Liver (tissue), 3 donors: ENCODE measurements around the gene PABPC1L.

ENCODE experiments used
- ATF3 ChIP-seq: IDR thresholded peaks from 2 replicates; pipeline ENCODE4 v1.6.1; 2016; ENCODE audit warnings: antibody characterized with exemption
- CTCF ChIP-seq: fragments of 150-350 bp; IDR thresholded peaks from 2 replicates; pipeline ENCODE4 v1.5.1; 2017; ENCODE audit warnings: improper control_type of control experiment, low read depth, low read length; ENCODE audit not compliant: missing input control
- EGR1 ChIP-seq, 2 donors: IDR thresholded peaks; 2 replicates each; pipeline ENCODE4 v1.6.1; 2016 to 2018; ENCODE audit warnings: antibody characterized with exemption in 2 of 2, low read depth in 2 of 2
- FOXA1 ChIP-seq: IDR thresholded peaks from 2 replicates; pipeline ENCODE4 v1.6.1; 2016; ENCODE audit warnings: antibody characterized with exemption
- HNF4G ChIP-seq: IDR thresholded peaks from 2 replicates; pipeline ENCODE4 v1.6.1; 2016; ENCODE audit warnings: antibody characterized with exemption
- MAX ChIP-seq: IDR thresholded peaks from 2 replicates; pipeline ENCODE4 v1.6.1; 2016; ENCODE audit warnings: antibody characterized with exemption
- RAD21 ChIP-seq, 2 donors: IDR thresholded peaks; 2 replicates each; pipeline ENCODE4 v1.6.1; 2016; ENCODE audit warnings: antibody characterized with exemption in 2 of 2, mild to moderate bottlenecking in 2 of 2
- REST ChIP-seq: IDR thresholded peaks from 2 replicates; pipeline ENCODE4 v1.6.1; 2016; ENCODE audit warnings: antibody characterized with exemption, mild to moderate bottlenecking
- SP1 ChIP-seq: IDR thresholded peaks from 2 replicates; pipeline ENCODE4 v1.6.1; 2018; ENCODE audit warnings: antibody characterized with exemption, mild to moderate bottlenecking
- TAF1 ChIP-seq: conservative IDR thresholded peaks from 2 replicates; pipeline ENCODE4 v1.6.1; 2016; ENCODE audit warnings: antibody characterized with exemption, mild to moderate bottlenecking
- YY1 ChIP-seq: IDR thresholded peaks from 2 replicates; pipeline ENCODE4 v1.6.1; 2016; ENCODE audit warnings: antibody characterized with exemption, mild to moderate bottlenecking
- donor health status: healthy.
- donor health status: healthy.

- TF ChIP-seq CTCF (no peak), EGR1 (IDR thresholded peaks at IDR 0.05; ENCODE audit: low read depth in 2 of 2) (no peak), TAF1 (no peak), SP1 (no peak), FOXA1 (no peak), YY1 (no peak), MAX (no peak), ATF3 (no peak), RAD21 (IDR thresholded peaks at IDR 0.05) (no peak), REST (no peak), HNF4G (no peak)
Observed at GRCh38 chr20:44931911-44932310, 22.1 kb downstream of the PABPC1L start.
